ENCODE data around the gene ELMOD1.
"Not testable (repeated sequence)": the region's sequence is repeated elsewhere in the genome, so short reads cannot be mapped to it uniquely, and the experiment has no call there.

Gene ELMOD1

GRCh38 chr11:107564877-107565218, 26.1 kb upstream of the ELMOD1 start:
- Histone ChIP-seq H3K79me2 (ENCODE audit: insufficient read depth, low read length) (peaks cover 45% of the 10 kb centered on the region), H3K4me3 (ENCODE audit: insufficient read depth, low read length, poor library complexity, severe bottlenecking) (peak overlapping the region; percentile 83), H3F3A (ENCODE audit: insufficient read depth) (peaks cover 50% of the 10 kb centered on the region), H2AFZ (ENCODE audit: low read depth, low read length, severe bottlenecking) (peak overlapping the region; percentile 86), H3K9ac (ENCODE audit: low read length) (peak overlapping the region; percentile 59), H3K36me3 (ENCODE audit: low read length) (peaks cover 12% of the 10 kb centered on the region; the same call in 1 of the 2 replicates), H3K9me3 (ENCODE audit: insufficient read depth, low read length) (no peaks in the 10 kb centered on the region), H3K27ac (ENCODE audit: low read depth, low read length) (peak overlapping the region; percentile 88), H4K20me1 (ENCODE audit: low read depth, low read length) (no peaks in the 10 kb centered on the region), H3K9me2 (replicated peaks; ENCODE audit: insufficient read depth, low read length) (no peaks in the 10 kb centered on the region), H3K4me2 (ENCODE audit: low read depth, low read length, poor library complexity, severe bottlenecking) (peak overlapping the region; percentile 70), H3K27me3 (ENCODE audit: low read length) (no peaks in the 10 kb centered on the region)
- TF ChIP-seq CTCF (IDR thresholded peaks at IDR 0.05; ENCODE audit: insufficient read depth, low read length, poor library complexity, severe bottlenecking) (no peak), EZH2phosphoT487 (conservative IDR thresholded peaks at IDR 0.05; ENCODE audit: low read length) (no peak)

- H3F3A ChIP-seq (ENCODE audit: insufficient read depth) = peaks cover 50% of the 10 kb centered on the region
- peak within 1 kb of the TSS; percentile 59 for H3K9ac ChIP-seq (ENCODE audit: low read length)
- H3K9me3 ChIP-seq (ENCODE audit: insufficient read depth, low read length) = no peaks in the 10 kb centered on the region
- peaks cover 45% of the 10 kb centered on the region for H3K79me2 ChIP-seq (ENCODE audit: insufficient read depth, low read length)
- H3K27ac ChIP-seq (ENCODE audit: low read depth, low read length) = peak within 1 kb of the TSS; percentile 88
- peak within 1 kb of the TSS; percentile 86 for H2AFZ ChIP-seq (ENCODE audit: low read depth, low read length, severe bottlenecking)
- H3K4me2 ChIP-seq (ENCODE audit: low read depth, low read length, poor library complexity, severe bottlenecking) = peak within 1 kb of the TSS; percentile 70
- H3K27me3 ChIP-seq (ENCODE audit: low read length) = no peaks in the 10 kb centered on the region
- H3K9me2 ChIP-seq (replicated peaks; ENCODE audit: insufficient read depth, low read length) = no peaks in the 10 kb centered on the region
- H3K4me3 ChIP-seq (ENCODE audit: insufficient read depth, low read length, poor library complexity, severe bottlenecking) = peak within 1 kb of the TSS; percentile 83
- H3K36me3 ChIP-seq (ENCODE audit: low read length) = peaks cover 7% of the 10 kb centered on the region; the same call in 1 of the 2 replicates
- TF ChIP-seq EZH2phosphoT487 (conservative IDR thresholded peaks at IDR 0.05; ENCODE audit: low read length) = no peak
- TF ChIP-seq CTCF (IDR thresholded peaks at IDR 0.05; ENCODE audit: insufficient read depth, low read length, poor library complexity, severe bottlenecking) = no peak
- H4K20me1 ChIP-seq (ENCODE audit: low read depth, low read length) = no peaks in the 10 kb centered on the region
These were observed 25.6 kb upstream of the ELMOD1 start, which contains the start of gene ALKBH8 for GRCh38 chr11:107565219-107565937. Gene ALKBH8 (minus strand): TSS chr11:107565735. CDS start chr11:107560893, 4,842 bp downstream.

GRCh38 chr11:107565955-107566501, 24.9 kb upstream of the ELMOD1 start:
- H3K9ac ChIP-seq (ENCODE audit: low read length) = peak overlapping the region; percentile 59
- H3K36me3 ChIP-seq (ENCODE audit: low read length); H3K9me3 ChIP-seq (ENCODE audit: insufficient read depth, low read length); H3K27me3 ChIP-seq (ENCODE audit: low read length); H4K20me1 ChIP-seq (ENCODE audit: low read depth, low read length); H3K9me2 ChIP-seq (replicated peaks; ENCODE audit: insufficient read depth, low read length): not testable (repeated sequence)
- peaks cover 41% of the 10 kb centered on the region for H3K79me2 ChIP-seq (ENCODE audit: insufficient read depth, low read length)
- peak overlapping the region; percentile 86 for H2AFZ ChIP-seq (ENCODE audit: low read depth, low read length, severe bottlenecking)
- H3K4me2 ChIP-seq (ENCODE audit: low read depth, low read length, poor library complexity, severe bottlenecking) = peak overlapping the region; percentile 70
- peak overlapping the region; percentile 83 for H3K4me3 ChIP-seq (ENCODE audit: insufficient read depth, low read length, poor library complexity, severe bottlenecking)
- peak overlapping the region; percentile 88 for H3K27ac ChIP-seq (ENCODE audit: low read depth, low read length)
- peaks cover 50% of the 10 kb centered on the region for H3F3A ChIP-seq (ENCODE audit: insufficient read depth)

- H3K27me3 ChIP-seq (ENCODE audit: low read length) = no peaks in the 10 kb centered on the region
- H3K4me2 ChIP-seq (ENCODE audit: low read depth, low read length, poor library complexity, severe bottlenecking) = peak overlapping the region; percentile 70
- H3K9me2 ChIP-seq (replicated peaks; ENCODE audit: insufficient read depth, low read length) = no peaks in the 10 kb centered on the region
- H3K9me3 ChIP-seq (ENCODE audit: insufficient read depth, low read length) = no peaks in the 10 kb centered on the region
- peaks cover 50% of the 10 kb centered on the region for H3F3A ChIP-seq (ENCODE audit: insufficient read depth)
- H3K79me2 ChIP-seq (ENCODE audit: insufficient read depth, low read length) = peaks cover 35% of the 10 kb centered on the region
- H3K36me3 ChIP-seq (ENCODE audit: low read length) = peaks cover 2% of the 10 kb centered on the region; the same call in 1 of the 2 replicates
- H3K9ac ChIP-seq (ENCODE audit: low read length) = peak overlapping the region; percentile 59; the same call in 1 of the 2 replicates
- H2AFZ ChIP-seq (ENCODE audit: low read depth, low read length, severe bottlenecking) = peak overlapping the region; percentile 86
- H4K20me1 ChIP-seq (ENCODE audit: low read depth, low read length) = no peaks in the 10 kb centered on the region
- H3K4me3 ChIP-seq (ENCODE audit: insufficient read depth, low read length, poor library complexity, severe bottlenecking) = peak overlapping the region; percentile 83
- no peak for TF ChIP-seq EZH2phosphoT487 (conservative IDR thresholded peaks at IDR 0.05; ENCODE audit: low read length)
- TF ChIP-seq CTCF (IDR thresholded peaks at IDR 0.05; ENCODE audit: insufficient read depth, low read length, poor library complexity, severe bottlenecking) = no peak
- peak overlapping the region; percentile 88 for H3K27ac ChIP-seq (ENCODE audit: low read depth, low read length)
These were observed 24.4 kb upstream of the ELMOD1 start for GRCh38 chr11:107566569-107566968.

Measured in SU-DHL-6 (cell line).